WTC11 (cell line): ENCODE data around the gene MAGI3.

Source experiments
- CREM ChIP-seq: sonication (generic); formaldehyde crosslinking; IDR thresholded peaks from 2 replicates; pipeline ENCODE4 v1.8.1; 2022; ENCODE audit warnings: mild to moderate bottlenecking, missing genetic modification reagents, moderate library complexity
- CTCF ChIP-seq: fragments of 200-600 bp; IDR thresholded peaks from 2 replicates; pipeline ENCODE4 v1.8.0; 2022; ENCODE audit warnings: antibody characterized with exemption
- ERG ChIP-seq: fragments of 250-450 bp; sonication (Bioruptor Pico); IDR thresholded peaks from 2 replicates; pipeline ENCODE4 v1.8.0; 2021; ENCODE audit warnings: mild to moderate bottlenecking
- IRF1 ChIP-seq: sonication (generic); formaldehyde crosslinking; IDR thresholded peaks from 2 replicates; pipeline ENCODE4 v1.8.0; 2023; ENCODE audit warnings: missing genetic modification reagents
- JUN ChIP-seq: sonication (generic); formaldehyde crosslinking; IDR thresholded peaks from 2 replicates; pipeline ENCODE4 v1.8.0; 2023; ENCODE audit warnings: mild to moderate bottlenecking, missing genetic modification reagents
- MAX ChIP-seq: sonication (generic); formaldehyde crosslinking; IDR thresholded peaks from 2 replicates; pipeline ENCODE4 v1.8.0; 2022; ENCODE audit warnings: mild to moderate bottlenecking, missing genetic modification reagents
- NR3C1 ChIP-seq: sonication (generic); formaldehyde crosslinking; conservative IDR thresholded peaks from 2 replicates; pipeline ENCODE4 v1.8.1; 2023; ENCODE audit warnings: low read depth, mild to moderate bottlenecking, missing genetic modification reagents
- USF1 ChIP-seq: sonication (generic); formaldehyde crosslinking; IDR thresholded peaks from 2 replicates; pipeline ENCODE4 v1.8.0; 2022; ENCODE audit warnings: mild to moderate bottlenecking, missing genetic modification reagents
- ZNF232 ChIP-seq: sonication (generic); formaldehyde crosslinking; IDR thresholded peaks from 2 replicates; pipeline ENCODE4 v1.8.0; 2022; ENCODE audit warnings: mild to moderate bottlenecking, missing genetic modification reagents
- ZNF263 ChIP-seq: sonication (generic); formaldehyde crosslinking; IDR thresholded peaks from 2 replicates; pipeline ENCODE4 v1.8.1; 2022; ENCODE audit warnings: low read depth, mild to moderate bottlenecking, moderate library complexity, missing genetic modification reagents
- ZNF281 ChIP-seq: sonication (generic); formaldehyde crosslinking; IDR thresholded peaks from 2 replicates; pipeline ENCODE4 v1.8.0; 2023; ENCODE audit warnings: mild to moderate bottlenecking, missing genetic modification reagents
- ZNF425 ChIP-seq: fragments of 250-450 bp; sonication (Bioruptor Pico); conservative IDR thresholded peaks from 2 replicates; pipeline ENCODE4 v1.9.0; 2021; ENCODE audit warnings: mild to moderate bottlenecking

GRCh38 chr1:113390871-113391648 lies 745 bp downstream of the MAGI3 start:
- TF ChIP-seq NR3C1 (CRISPR knock-in tag) (no peak), MAX (CRISPR knock-in tag) (no peak), CTCF (no peak), CREM (CRISPR knock-in tag) (peak; percentile 2; the same call in 1 of the 2 replicates), ZNF281 (no peak), USF1 (CRISPR knock-in tag) (peak; percentile 38; the same call in 1 of the 2 replicates), ERG (CRISPR knock-in tag) (no peak), IRF1 (CRISPR knock-in tag) (no peak), ZNF232 (CRISPR knock-in tag) (no peak), JUN (CRISPR knock-in tag) (no peak), ZNF425 (CRISPR knock-in tag) (no peak), ZNF263 (CRISPR knock-in tag) (no peak)
